HG02759 (cell line): Measurements from ENCODE around the gene SACM1L.
"Not testable (repeated sequence)": the region's sequence is repeated elsewhere in the genome, so short reads cannot be mapped to it uniquely, and the experiment has no call there.

Experiments used
- ATAC-seq: cut with Tn5 transposase; IDR thresholded peaks from one replicate; pipeline ENCODE4 v1.9.1; 2021; ENCODE audit warnings: mild to moderate bottlenecking, moderate library complexity; ENCODE audit not compliant: unreplicated experiment

The SACM1L gene

DNA sequence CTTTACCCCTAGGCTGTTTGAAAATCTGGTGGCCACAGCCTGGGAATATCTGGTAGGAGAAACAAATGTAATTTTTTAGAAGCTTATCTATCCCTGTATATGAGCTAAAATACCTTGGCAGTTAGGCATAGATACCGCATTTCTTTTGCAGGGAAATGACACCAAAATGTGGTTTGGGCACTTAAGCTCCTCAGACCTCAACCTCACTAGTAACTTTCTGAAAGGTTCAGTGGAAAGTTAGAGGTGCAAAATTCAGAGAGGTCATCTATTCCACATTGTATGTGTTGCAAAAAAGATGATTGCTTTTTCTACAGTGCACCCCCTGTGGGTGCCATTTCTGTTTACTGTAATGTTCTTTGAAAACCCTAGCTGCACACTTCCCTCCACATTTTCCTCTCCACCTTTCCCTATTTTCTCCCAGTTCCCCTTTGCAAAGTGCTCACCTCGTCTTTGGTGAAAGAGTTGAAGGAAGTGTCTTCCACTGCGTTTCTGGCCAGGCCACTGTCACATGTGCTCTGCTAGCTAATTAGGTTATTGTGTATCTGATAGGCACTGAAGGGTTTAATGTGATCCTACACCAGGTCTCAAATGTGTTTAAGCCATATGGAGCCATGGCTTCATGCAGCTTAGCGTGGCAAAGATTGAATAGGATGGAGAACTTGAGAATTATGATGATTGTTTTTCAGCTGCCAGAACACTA lies 1.3 kb downstream of the SACM1L start:
- no peak for ATAC-seq

DNA sequence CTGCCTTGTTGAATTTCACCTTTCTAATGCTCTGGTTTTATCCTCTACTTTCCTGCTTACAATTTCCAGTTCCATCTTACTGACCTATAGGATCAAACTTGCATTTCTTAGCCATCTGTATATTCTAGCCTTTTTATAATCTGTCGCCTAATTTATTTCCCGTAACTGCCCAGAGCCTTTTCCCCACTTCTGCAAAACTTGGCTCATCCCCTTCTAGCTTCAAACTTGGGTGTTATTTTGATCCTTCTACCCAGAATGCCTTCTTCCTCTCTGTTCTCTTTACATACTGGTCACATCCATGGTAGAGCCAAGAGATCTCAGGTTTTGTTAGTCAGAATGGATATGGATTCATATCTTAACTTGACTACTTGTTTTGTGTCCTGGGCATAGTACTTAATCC lies 2.6 kb downstream of the SACM1L start:
- ATAC-seq: no peak

DNA sequence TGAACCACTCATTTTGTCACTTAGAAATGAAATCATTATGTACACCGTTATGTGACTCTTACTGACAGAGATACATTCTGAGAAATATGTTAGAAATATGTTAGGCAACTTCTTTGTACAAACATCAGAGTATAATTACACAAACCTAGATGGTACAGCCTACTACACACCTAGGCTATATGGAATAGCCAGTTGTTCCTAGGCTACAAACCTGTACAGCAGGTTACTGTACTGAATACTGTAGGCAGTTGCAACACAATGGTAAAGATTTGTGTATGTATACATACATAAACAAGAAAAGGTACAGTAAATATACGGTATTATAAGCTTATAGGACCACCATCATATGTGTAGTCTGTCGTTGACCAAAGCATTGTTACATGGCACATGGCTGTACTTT lies 3.7 kb downstream of the SACM1L start:
- no peak for ATAC-seq

DNA sequence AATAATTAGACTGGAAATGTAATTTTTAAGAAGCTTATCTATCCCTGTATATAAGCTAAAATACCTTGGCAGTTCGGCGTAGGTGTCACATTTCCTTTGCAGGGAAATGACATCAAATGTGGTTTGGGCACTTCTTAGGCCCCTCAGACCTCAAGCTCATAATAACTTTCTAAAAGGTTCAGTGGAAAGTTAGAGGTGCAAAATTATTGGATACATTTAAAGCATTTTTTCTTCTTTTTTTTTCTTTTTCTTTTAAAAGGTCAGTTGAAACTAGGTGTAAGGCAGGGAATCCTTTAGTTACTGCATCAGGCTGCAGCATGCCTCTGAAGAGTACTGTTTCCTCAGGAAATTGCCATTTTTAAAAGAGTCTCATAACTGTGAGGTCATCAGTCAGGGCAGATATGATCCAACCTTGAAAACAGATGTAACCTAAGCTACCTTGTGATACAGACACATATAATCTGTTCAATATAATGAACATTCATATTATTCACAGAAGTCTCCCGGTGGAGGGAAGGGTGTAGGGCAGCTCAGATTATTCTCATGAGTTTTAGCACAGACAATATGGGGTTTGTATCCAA lies 4.8 kb downstream of the SACM1L start:
- no peak for ATAC-seq

DNA sequence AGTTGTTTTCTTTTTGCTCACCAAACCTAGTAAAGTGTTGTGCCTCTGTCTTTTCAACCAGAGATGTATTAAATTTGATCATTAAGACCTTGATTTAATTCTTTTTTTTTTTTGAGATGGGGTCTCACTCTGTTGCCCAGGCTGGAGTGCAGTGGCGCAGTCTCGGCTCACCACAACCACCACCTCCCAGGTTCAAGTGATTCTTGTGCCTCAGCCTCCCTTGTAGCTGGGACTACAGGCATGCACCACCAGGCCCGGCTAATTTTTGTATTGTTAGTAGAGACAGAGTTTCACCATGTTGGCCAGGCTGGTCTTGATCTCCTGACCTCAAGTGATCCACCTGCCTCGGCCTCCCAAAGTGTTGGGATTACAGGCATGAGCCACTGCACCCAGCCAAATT lies 6.0 kb downstream of the SACM1L start:
- ATAC-seq: not testable (repeated sequence)

DNA sequence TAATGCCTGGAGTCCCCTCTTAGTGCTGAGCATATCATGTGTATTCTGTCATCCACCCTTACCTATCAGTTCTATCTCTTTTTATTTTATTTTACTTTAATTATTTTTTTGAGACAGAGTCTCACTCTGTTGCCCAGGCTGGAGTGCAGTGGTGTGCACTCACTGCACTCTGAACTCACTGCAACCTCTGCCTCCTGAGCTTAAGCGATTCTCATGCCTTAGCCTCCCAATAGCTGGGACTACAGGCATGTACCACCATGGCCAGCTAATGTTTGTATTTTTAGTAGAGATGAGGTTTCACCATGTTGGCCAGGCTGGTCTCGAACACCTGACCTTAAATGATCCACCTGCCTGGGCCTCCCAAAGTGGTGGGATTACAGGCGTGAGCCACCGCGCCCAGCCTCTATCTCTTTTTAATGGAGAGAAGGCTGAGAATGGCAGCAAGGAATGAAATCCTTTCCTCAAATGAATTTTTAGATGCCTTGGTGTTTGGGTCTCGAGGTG lies 11.4 kb downstream of the SACM1L start:
- ATAC-seq: no peak

DNA sequence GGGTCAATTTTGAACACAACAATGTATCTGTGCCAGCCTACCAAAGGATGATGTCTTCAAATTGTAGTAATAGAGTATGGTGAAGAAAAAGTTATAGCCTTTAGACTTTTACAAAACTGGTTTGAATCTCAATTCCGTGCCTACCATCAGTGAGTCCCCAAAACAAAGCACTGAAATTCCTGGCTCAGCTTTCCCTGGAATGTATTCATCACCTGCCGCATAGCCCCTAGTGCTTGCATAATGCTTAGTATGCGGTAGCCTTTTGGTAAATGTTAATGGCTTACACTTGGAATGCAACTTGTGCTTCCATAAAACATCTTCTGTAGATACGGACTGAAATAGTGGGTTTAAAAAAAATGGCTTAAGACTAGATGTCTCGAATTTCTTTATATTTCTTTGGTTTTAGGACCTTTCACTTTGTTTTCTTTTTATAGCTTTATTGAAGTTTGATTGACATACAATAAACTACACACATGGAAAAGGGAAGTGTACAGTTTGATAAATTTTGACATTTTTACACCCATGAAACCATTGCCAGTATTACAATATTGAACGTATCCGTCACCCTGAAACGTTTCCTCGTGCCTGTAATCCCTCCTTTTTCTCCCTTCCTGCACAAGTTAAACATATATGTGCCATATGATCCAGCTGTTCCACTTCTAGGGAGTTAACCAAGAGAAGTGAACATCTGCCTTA lies 12.1 kb downstream of the SACM1L start:
- no peak for ATAC-seq

DNA sequence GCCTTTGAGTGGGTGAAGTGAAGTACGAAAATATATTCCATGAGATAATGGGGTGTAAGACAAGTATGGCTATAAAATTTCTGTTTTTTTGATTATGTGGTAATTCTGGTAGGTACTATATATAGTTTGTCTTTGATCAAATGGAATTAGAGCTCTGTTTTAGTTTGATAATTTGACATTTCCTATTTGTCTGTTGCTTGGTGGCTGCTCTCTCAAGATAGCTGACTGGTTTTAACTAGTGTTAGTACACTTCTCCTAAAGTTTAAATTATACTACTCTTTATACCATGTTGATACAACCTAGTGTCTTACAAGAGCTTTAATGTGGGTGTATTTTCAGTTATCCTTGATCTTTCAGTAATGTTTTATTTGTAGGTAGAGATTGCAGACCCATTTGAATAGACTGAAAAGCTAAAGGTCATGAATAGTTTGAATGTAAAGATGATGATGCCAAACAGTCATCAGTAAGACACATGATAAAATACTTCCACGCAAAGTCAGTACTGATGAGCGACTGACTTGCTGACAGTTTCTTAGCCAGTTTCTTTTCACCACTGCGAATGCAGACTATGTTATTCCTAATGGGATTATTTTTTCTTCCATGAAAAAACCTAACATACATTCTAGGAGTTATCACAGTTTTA lies 15.2 kb downstream of the SACM1L start:
- no peak for ATAC-seq

DNA sequence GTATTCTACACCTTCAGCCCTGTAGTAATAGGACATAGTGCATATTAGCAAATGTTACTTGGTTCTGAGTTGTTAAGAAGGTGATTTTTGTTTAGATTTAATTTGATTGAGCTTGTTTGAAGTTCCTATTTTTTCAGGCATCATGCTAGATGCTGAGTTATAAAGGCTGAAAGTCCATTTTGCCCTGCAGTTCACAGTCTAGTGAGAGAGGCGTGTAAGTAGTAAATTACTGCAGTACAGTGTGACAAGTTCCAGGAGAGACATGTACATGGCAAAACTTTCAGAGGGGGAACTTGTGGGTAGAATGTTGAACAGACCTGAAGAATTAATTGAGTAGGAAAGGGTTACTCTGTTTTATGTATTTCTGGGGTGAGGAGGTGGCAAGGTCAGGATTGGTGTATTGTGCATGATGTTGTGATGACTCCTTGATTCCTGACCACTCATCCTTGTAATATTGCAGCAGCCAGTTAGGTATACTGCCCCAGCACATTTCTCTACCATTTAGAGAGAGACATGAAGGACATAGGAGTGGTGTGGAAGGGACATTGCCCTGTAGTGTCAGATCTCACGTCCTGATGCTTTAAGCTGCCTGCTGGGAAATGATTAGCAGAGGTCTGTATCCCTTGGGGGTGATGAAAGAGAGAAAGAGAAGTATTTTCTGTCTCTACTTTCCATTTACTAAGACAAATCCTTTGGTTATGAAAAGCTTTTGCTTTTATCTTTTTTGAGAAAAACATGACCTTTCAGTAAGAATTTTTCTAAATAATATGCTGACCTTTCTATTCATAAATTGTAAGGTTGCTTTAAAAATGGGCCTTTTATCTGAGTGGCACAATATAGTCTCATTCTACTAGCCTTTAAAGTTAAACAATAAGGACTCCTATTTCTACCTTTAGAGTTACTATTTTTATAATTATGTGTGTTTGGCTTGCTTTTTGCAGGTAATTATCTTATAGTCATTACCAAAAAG lies 16.9 kb downstream of the SACM1L start:
- ATAC-seq: no peak

DNA sequence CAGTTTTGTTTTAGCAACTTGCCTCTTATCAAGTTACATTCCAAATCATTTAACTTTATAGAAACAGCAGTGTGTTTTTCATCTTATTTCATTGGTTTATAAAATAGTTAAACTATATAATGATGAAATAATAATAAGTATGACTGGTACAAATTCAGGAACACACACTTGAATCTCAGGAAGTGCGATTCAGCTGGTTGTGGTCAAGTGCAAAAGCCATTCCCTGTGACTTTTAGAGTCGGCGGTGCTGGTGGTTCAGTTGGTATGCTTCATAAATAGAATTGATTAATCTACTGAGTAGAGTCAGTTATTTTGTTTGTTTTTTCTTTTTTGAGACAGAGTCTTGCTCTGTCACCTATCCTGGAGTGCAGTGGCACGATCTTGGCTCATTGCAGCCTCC lies 22.7 kb downstream of the SACM1L start:
- no peak for ATAC-seq

DNA sequence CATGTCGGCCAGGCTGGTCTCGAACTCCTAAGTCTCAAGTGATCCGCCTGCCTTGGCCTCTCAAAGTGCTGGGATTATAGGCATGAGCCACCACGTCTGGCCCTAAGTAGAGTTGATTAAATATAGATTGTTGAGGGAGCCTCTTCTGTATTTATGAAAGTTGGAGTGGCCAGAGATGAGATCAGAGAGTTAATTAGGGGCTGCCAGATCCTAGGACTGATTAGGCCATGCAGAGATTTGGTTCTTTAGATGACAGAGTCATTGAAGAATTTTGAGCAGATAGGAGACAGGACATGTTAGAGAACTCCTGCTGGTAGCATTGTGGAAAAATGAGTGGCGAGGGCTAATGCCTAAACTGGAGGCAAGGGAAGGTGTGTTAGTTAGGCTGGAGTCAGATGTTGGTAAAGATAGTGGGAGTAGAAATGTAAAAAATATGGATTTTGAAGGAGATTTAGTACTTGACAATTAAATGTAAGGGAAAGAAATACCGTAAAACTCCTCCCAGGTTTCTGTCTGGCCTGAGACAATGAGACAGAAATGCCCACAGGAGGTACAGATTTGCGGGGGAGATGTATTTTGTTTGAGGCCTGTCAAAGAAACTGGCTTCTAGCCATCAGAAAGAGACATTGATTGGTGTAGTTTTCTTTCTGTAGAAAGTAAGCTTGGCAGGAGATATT lies 23.4 kb downstream of the SACM1L start:
- no peak for ATAC-seq

DNA sequence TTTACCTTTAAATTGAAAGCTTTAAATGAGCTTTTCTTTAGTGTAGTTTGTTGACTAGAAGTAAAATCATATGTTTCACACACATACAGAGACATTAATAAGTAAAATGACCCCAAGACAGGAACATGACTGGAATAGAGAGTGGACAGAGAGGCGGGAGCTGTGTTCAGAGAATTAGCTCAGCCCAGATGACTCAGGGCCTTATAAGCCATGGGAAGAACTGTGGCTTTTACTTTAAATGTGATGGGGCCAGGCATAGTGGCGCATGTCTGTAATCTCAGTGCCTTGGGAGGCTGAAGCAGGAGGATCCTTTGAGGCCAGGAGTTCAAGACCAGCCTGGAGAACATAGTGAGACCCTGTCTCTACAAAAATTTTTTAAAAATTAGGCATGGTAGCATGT lies 26.7 kb downstream of the SACM1L start:
- ATAC-seq: no peak

DNA sequence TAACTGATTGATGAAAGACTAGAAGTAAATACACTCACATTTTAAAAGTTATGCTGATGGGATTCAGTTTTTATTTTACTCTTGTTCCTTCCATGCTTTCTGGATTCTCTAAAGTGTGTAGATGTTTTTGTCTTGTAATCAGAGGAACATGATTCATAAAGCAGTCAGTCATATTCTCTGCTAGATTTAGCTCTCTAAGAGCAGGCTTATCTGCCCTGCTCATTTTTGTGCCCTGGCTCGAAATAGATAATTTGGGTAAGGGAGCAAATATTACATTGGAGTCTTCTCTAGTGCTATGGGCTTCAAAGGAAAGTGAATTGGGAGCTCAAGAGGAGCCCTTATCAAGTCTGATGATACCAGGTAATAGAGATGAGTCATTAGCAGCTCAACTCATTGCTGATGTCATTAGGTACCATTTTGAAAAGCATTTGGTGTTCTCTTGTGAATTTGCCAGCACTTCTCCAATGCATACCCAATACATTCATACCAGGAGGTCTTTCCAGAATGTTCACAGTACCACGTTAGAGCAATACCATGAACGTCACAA lies 27.7 kb downstream of the SACM1L start:
- no peak for ATAC-seq

DNA sequence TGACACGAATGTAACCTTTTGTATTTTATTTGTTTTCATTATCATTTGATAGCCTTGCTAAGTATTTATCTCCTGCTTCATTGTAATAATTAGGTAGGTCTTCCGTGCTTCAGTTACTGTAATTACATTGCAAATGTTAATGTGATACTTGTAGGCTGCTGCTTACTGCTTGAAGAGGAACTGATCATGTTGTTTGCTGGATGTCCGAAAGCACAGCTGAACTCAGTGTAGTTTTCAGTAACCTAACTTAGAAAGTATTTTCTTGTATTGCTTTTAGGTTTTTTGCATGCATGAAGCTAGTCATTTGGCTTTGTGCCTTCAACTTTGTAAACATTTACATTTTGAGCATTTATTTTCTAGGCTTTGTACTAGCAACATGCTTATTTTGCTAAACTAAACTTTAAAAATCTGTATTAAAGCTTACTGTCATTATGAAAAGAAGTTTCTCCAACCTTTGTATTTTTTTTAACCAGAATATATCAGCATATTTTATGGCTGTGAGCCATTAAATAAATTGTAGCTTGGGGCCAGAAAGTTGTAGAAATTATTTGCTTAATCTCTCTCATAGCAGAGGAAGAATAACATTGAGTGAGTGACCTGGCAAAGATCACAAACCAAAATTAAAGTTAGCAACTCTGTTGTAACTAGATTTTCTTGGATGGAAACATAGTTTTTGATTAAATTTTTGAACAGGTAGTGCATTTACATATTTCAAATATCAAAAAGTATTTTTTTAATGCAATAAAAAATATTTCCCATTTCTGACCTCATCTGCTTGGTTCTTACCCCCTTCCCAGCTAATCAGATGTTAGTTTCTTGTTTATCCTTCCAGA lies 30.7 kb downstream of the SACM1L start:
- ATAC-seq: no peak

DNA sequence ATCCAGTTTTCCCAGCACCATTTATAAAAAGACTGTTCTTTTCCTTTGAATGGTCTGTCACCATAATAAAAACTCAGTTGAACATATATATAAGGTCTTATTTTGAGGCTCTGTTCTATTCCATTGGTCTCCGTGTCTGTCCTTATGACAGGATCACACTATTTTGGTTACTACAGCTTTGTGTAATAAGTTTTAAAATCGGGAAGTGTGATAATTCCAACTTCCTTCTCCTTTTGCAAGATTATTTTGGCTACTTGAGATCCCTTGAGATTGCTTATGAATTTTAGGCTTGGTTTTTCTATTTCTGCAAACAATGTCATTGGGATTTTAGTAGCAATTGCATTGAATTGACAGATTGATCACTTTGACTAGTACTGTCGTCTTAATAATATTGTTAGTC lies 35.7 kb downstream of the SACM1L start:
- no peak for ATAC-seq

DNA sequence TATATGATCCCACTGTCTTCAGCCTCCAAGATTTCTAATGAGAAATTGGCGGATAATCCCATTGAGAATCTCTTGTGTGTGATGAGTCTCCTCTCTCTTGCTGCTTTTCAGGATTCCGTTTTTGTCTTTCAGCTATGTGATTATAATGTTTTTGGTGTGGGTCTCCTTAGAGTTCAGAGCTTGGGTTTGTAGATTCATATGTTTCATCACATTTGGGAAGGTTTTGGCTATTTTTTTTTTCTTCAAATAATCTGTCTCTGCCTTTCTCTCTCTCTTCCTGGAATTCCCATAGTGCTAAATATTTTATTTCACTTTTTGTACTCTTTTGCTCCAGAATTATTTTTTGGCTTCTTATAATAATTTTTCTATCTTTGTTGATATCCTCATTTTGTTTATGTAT lies 40.4 kb downstream of the SACM1L start:
- no peak for ATAC-seq

DNA sequence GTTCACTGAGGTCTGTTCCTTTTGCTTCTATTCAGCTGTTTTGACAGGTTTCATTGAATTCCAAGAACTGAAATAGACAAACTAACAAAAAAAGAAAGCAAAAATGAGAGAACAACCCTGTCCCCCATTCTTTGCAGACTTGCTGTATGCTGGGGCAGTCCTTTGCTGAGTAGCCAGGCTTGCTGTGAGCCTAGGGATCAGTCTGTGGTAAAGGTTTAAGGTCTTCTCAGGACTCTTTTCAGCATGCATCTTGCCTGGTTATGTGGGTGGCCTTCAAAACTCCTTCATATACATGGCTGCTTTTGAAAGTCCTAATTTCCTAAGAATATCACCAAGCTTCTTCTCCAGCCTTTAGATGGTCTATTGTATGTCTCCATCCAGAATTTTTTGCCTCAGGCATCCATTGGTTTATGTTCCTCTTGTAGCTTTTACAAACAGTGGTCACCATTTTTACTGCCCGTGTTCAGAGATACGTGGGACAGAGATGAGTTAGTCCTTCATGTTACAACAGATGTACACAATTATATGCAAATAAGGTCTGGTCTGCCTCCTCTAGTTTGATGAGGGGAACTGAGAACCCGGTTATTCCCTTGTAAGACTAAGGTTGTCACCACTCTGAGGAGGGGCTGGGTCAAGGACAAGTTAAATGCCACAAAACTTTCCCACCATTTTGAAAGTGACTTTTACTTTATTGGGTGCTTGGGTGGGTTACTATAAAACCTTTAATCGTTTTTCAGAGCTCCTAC lies 41.4 kb downstream of the SACM1L start:
- ATAC-seq: no peak

DNA sequence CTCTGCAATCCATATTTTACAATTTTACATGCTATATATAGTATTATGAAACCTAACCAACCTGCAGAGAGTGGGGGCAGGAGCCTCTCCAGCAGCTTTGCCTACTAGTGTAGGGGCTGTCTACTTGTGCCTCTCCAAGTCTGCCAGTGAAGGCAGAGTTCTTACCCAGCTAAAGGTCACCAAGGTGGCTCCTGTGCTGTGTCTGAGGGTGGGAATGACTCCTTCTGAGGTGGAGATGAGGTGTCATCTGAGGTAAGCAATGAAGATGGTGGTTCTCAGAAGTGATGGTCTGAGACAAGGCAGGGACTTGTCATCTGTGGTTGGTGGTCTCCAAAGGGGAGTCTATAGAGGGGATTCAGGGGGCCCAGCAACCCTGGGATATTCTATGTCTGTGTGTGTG lies 47.5 kb downstream of the SACM1L start:
- no peak for ATAC-seq
